Measurements from ENCODE around the gene NAE1.

NAE1 gene

DNA sequence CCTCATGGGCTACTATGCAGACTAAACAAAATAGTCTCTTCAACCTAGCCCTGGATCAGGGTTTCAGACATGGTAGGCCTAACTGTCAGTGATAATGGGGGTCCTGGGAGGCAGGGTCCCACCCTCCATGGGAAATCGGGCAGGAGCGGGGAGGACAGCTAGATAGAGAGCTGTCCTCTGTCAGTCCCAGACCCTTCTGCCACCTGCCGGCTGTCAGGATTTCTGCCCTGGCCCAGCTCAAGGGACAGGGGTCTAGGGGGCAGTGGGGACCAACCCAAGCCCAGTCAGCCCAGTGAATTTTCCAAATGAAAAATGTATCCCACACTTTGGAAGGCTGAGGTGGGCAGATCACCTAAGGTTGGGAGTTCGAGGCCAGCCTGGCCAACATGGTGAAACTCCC lies 18.8 kb upstream of the NAE1 start:
- TF ChIP-seq, protein P1, sequence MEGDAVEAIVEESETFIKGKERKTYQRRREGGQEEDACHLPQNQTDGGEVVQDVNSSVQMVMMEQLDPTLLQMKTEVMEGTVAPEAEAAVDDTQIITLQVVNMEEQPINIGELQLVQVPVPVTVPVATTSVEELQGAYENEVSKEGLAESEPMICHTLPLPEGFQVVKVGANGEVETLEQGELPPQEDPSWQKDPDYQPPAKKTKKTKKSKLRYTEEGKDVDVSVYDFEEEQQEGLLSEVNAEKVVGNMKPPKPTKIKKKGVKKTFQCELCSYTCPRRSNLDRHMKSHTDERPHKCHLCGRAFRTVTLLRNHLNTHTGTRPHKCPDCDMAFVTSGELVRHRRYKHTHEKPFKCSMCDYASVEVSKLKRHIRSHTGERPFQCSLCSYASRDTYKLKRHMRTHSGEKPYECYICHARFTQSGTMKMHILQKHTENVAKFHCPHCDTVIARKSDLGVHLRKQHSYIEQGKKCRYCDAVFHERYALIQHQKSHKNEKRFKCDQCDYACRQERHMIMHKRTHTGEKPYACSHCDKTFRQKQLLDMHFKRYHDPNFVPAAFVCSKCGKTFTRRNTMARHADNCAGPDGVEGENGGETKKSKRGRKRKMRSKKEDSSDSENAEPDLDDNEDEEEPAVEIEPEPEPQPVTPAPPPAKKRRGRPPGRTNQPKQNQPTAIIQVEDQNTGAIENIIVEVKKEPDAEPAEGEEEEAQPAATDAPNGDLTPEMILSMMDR (IDR thresholded peaks at IDR 0.05; ENCODE audit: borderline replicate concordance, insufficient read depth, low read depth, low read length), result no peak

DNA sequence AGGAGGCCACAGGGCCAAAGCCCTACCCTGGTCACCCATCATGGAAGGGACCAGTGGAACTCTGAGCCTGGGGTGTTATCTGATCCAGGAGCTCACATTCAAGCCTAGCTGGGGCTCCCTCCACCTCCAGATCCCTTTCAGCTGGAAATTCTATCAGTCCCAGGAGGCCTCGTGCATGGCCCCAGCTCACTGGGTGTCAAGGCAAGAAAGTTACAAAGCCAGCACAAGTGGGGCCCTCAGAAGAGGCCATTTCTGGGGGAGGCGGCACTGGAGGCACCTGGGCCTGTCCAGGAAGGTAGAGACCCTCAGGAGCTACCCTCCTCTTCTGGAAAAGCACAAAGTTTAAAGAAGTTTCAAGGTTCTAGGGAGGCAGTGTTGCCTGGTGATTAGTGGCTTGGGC lies 18.2 kb upstream of the NAE1 start:
- TF ChIP-seq, protein P1 (IDR thresholded peaks at IDR 0.05; ENCODE audit: borderline replicate concordance, insufficient read depth, low read depth, low read length), result no peak
- no peak overlapping the region for H3K4me3 ChIP-seq (ENCODE audit: low read depth, low read length)

More for the DNA sequence above, 18.8 kb upstream of the NAE1 start:
- H3K4me3 ChIP-seq (ENCODE audit: low read depth, low read length), result no peak overlapping the region

DNA sequence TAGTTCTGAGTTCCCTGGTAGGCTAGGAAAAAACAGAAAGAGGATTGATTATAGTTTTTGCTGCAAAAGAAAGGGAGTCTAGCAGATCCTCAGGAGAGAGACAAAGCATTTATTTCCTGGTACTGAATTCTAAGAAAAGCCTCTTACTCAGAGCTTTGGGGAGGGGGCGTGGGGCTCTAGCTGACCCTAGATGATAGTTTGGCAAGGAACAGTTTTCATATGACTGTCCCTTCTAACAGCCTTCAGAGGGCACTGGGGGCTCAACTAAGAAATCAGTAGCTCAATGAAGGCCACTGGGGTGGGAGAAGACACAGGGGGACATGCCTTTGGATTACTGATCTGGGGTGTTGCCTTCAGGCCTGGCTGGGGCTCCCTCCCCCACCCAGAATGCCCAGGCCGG lies 17.4 kb upstream of the NAE1 start:
- H3K4me3 ChIP-seq (ENCODE audit: low read depth, low read length), result no peak overlapping the region
- TF ChIP-seq, protein P1 (IDR thresholded peaks at IDR 0.05; ENCODE audit: borderline replicate concordance, insufficient read depth, low read depth, low read length), result no peak

DNA sequence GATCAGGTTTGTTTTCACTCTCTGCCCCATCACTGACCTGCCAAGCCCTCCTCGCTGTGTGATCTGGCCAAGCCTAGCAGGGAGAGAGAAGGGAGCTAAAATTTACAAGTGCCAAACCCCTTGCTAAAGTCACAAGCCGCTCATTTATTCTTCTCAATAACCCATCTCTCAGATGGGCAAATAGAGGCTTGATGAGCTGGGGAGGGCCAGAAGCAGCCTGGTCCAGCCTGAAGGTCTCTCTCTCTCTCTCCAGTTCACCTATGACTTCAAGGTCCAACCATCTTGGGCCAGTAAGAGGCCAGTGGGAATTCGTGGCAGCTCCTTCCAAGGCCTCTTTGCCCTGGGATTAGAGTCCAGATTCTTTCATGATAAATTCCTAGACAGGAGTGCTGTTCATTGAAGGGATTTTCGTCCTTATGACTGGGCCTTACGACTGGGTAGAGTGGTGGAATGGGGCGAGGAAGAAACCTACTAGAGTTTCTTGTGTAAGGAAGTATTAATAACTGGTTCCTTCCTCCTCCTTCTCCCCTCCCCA lies 16.8 kb upstream of the NAE1 start:
- TF ChIP-seq, protein P1 (IDR thresholded peaks at IDR 0.05; ENCODE audit: borderline replicate concordance, insufficient read depth, low read depth, low read length), result no peak
- H3K4me3 ChIP-seq (ENCODE audit: low read depth, low read length), result no peak overlapping the region

DNA sequence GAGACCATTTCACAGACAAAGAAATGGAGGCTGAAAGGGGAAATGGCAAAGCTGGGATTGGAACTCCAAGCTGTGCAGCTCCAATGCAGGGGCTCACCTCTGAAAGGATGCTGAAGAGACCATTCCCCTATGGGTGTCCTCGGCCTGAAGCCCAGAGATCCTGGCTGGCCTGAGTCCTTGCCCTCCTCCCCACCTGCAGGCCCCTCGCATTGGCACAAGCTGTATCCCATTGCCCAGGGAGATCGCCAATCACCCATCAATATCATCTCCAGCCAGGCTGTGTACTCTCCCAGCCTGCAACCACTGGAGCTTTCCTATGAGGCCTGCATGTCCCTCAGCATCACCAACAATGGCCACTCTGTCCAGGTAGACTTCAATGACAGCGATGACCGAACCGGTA lies 16.1 kb upstream of the NAE1 start:
- no peak overlapping the region for H3K4me3 ChIP-seq (ENCODE audit: low read depth, low read length)
- TF ChIP-seq, protein P1 (IDR thresholded peaks at IDR 0.05; ENCODE audit: borderline replicate concordance, insufficient read depth, low read depth, low read length), result no peak

DNA sequence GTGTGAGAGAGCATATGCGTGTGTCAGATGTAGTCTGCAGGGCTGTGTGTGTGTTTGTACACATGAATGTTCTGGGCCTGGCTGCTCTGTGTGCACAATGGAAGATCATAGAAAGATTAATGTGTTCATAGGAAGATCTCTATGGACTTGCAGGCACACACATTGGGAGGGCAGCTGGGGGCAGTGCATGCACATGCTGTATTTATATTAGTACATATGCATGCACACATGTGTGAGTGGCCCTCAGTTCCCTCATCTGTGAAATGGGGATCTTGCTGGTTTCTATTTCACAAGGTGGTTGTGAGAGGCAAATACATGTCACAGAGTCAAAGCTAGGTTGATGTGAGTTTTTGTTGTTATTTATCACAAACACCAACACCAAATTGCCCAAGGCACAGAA lies 15.5 kb upstream of the NAE1 start:
- no peak overlapping the region for H3K4me3 ChIP-seq (ENCODE audit: low read depth, low read length)
- TF ChIP-seq, protein P1 (IDR thresholded peaks at IDR 0.05; ENCODE audit: borderline replicate concordance, insufficient read depth, low read depth, low read length), result no peak

DNA sequence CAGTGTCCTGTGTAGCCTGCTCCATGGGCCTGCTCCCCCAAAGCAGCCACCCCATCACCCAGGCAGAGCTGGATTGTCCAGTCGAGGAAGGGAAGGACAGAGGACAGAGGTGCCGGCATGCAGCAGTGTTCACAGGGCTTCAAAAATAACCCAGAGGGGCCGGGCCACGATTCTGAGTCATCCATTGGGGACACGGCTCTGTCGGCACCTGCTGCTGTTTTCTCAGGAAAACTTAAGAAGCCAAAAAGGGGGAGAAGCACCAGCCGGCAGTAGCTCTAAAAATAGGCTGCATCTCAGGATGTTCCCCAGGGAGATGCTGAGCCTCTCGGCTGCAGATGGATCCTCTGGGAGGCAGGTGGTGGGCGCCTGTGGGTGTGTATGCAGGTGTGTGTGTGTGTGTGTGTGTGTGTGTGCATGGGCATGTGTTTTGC lies 15.0 kb upstream of the NAE1 start:
- TF ChIP-seq, protein P1 (IDR thresholded peaks at IDR 0.05; ENCODE audit: borderline replicate concordance, insufficient read depth, low read depth, low read length), result no peak
- H3K4me3 ChIP-seq (ENCODE audit: low read depth, low read length), result no peak overlapping the region

All from GM12875 (cell line).